H9 (cell line): Measurements from ENCODE around the gene TADA2B. TPM values are rescaled to one million over a fixed set of nuclear protein-coding genes. Genes with fewer than 3 reads are reported as not detected.

ENCODE experiments used
- DNase-seq: peaks from one replicate; pipeline ENCODE4 v3.0.0-alpha.2; 2017
- H2AFZ ChIP-seq: one replicate; pipeline ENCODE4 v1.6.1; 2013; ENCODE audit warnings: mild to moderate bottlenecking, low read length, control low read depth, moderate library complexity
- H2AK5ac ChIP-seq: 2 replicates; pipeline ENCODE4 v1.6.1; 2013; ENCODE audit warnings: low read length, control low read depth, mixed read lengths; ENCODE audit not compliant: insufficient read length
- H2BK120ac ChIP-seq: one replicate; pipeline ENCODE4 v1.6.1; 2013; ENCODE audit warnings: low read depth, mild to moderate bottlenecking, low read length, control low read depth, inconsistent platforms; ENCODE audit not compliant: poor library complexity, severe bottlenecking
- H2BK12ac ChIP-seq: 2 replicates; pipeline ENCODE4 v1.6.1; 2013; ENCODE audit warnings: low read length, control low read depth, mixed read lengths, low read depth; ENCODE audit not compliant: insufficient read length
- H2BK15ac ChIP-seq: 2 replicates; pipeline ENCODE4 v1.6.1; 2013; ENCODE audit warnings: low read depth, low read length, control low read depth
- H2BK20ac ChIP-seq: one replicate; pipeline ENCODE4 v1.6.1; 2013; ENCODE audit warnings: low read depth, mild to moderate bottlenecking, low read length, control low read depth, inconsistent platforms; ENCODE audit not compliant: poor library complexity, severe bottlenecking
- H2BK5ac ChIP-seq: 2 replicates; pipeline ENCODE4 v1.6.1; 2013; ENCODE audit warnings: low read length, control low read depth, mixed read lengths; ENCODE audit not compliant: insufficient read length
- H3K14ac ChIP-seq: 2 replicates; pipeline ENCODE4 v1.6.1; 2013; ENCODE audit warnings: low read length, control low read depth; ENCODE audit not compliant: insufficient read depth
- H3K18ac ChIP-seq: 2 replicates; pipeline ENCODE4 v1.6.1; 2013; ENCODE audit warnings: low read depth, mild to moderate bottlenecking, mixed read lengths, low read length, control low read depth; ENCODE audit not compliant: insufficient read length
- H3K23ac ChIP-seq: 2 replicates; pipeline ENCODE4 v1.6.1; 2013; ENCODE audit warnings: low read length, control low read depth, mixed read lengths, low read depth; ENCODE audit not compliant: insufficient read length
- H3K23me2 ChIP-seq: 2 replicates; pipeline ENCODE4 v1.6.1; 2013; ENCODE audit warnings: low read depth, mild to moderate bottlenecking, mixed read lengths, low read length, control low read depth; ENCODE audit not compliant: insufficient read length, poor library complexity, severe bottlenecking
- H3K27ac ChIP-seq: 2 replicates; pipeline ENCODE4 v1.5.1; 2013; ENCODE audit warnings: low read length, control low read depth, mixed read lengths, low read depth; ENCODE audit not compliant: insufficient read length
- H3K27me3 ChIP-seq: 2 replicates; pipeline ENCODE4 v1.6.1; 2013; ENCODE audit warnings: low read length, control low read depth, inconsistent platforms; ENCODE audit not compliant: insufficient read depth
- H3K4ac ChIP-seq: 2 replicates; pipeline ENCODE4 v1.6.1; 2013; ENCODE audit warnings: low read depth, mild to moderate bottlenecking, control low read depth, inconsistent platforms, low read length, moderate library complexity
- H3K4me1 ChIP-seq: 2 replicates; pipeline ENCODE4 v1.6.1; 2013; ENCODE audit warnings: low read length, control low read depth, inconsistent platforms; ENCODE audit not compliant: insufficient read depth
- H3K4me2 ChIP-seq: 2 replicates; pipeline ENCODE4 v1.6.1; 2013; ENCODE audit warnings: low read length, control low read depth, mixed read lengths; ENCODE audit not compliant: insufficient read length, insufficient read depth
- H3K56ac ChIP-seq: 2 replicates; pipeline ENCODE4 v1.6.1; 2013; ENCODE audit warnings: low read depth, mild to moderate bottlenecking, mixed read lengths, low read length, control low read depth; ENCODE audit not compliant: insufficient read length
- H3K79me1 ChIP-seq: 2 replicates; pipeline ENCODE4 v1.6.1; 2013; ENCODE audit warnings: low read depth, mild to moderate bottlenecking, moderate library complexity, low read length, control low read depth, inconsistent platforms; ENCODE audit not compliant: insufficient read depth, poor library complexity, severe bottlenecking
- H3K79me2 ChIP-seq: 2 replicates; pipeline ENCODE4 v1.6.1; 2013; ENCODE audit warnings: low read length, control low read depth, inconsistent platforms; ENCODE audit not compliant: insufficient read depth
- H3K9ac ChIP-seq: 2 replicates; pipeline ENCODE4 v1.6.1; 2013; ENCODE audit warnings: low read length, control low read depth, mixed read lengths; ENCODE audit not compliant: insufficient read length; ENCODE audit errors: extremely low read depth
- H3K9me3 ChIP-seq: one replicate; pipeline ENCODE4 v1.6.1; 2013; ENCODE audit warnings: low read depth, low read length, inconsistent platforms; ENCODE audit not compliant: control insufficient read depth
- H3T11ph ChIP-seq: one replicate; pipeline ENCODE4 v1.6.1; 2013; ENCODE audit warnings: mild to moderate bottlenecking, low read length, control low read depth, inconsistent platforms
- H4K20me1 ChIP-seq: one replicate; pipeline ENCODE4 v1.6.1; 2013; ENCODE audit not compliant: control insufficient read depth, insufficient read length, insufficient read depth
- H4K5ac ChIP-seq: 2 replicates; pipeline ENCODE4 v1.6.1; 2013; ENCODE audit warnings: low read depth, mild to moderate bottlenecking, mixed read lengths, low read length, control low read depth; ENCODE audit not compliant: insufficient read length
- H4K8ac ChIP-seq: replicated peaks from 2 replicates; pipeline ENCODE4 v1.6.1; 2013; ENCODE audit warnings: low read length, control low read depth, mixed read lengths, low read depth; ENCODE audit not compliant: insufficient read length
- H4K91ac ChIP-seq: 2 replicates; pipeline ENCODE4 v1.6.1; 2013; ENCODE audit warnings: low read depth, mild to moderate bottlenecking, moderate library complexity, mixed read lengths, low read length, control low read depth; ENCODE audit not compliant: insufficient read length
- H3K27ac Mint-ChIP-seq, 3 experiments: 2 replicates in 2 of 3; 3 replicates in 1 of 3; pipeline ENCODE4 v1.8.0; 2020 to 2021; ENCODE audit warnings: mixed read lengths in 3 of 3, mild to moderate bottlenecking in 1 of 3, moderate library complexity in 1 of 3
- H3K27me3 Mint-ChIP-seq: 2 replicates; pipeline ENCODE4 v1.8.0; 2021; ENCODE audit warnings: low read depth, mild to moderate bottlenecking, moderate library complexity, mixed read lengths
- H3K36me3 Mint-ChIP-seq, 3 experiments: 2 replicates in 2 of 3; 3 replicates in 1 of 3; pipeline ENCODE4 v1.8.0; 2020 to 2021; ENCODE audit warnings: low read depth in 3 of 3, mixed read lengths in 3 of 3; ENCODE audit not compliant: insufficient read depth in 1 of 3
- H3K4me1 Mint-ChIP-seq, 2 experiments: 2 replicates each; pipeline ENCODE4 v1.8.0; 2020; ENCODE audit warnings: mixed read lengths in 2 of 2
- H3K4me3 Mint-ChIP-seq, 2 experiments: 2 replicates in 1 of 2; 3 replicates in 1 of 2; pipeline ENCODE4 v1.8.0; 2020 to 2021; ENCODE audit warnings: mild to moderate bottlenecking in 2 of 2, mixed read lengths in 2 of 2, moderate library complexity in 1 of 2
- H3K9me3 Mint-ChIP-seq, 2 experiments: 2 replicates in 1 of 2; 3 replicates in 1 of 2; pipeline ENCODE4 v1.8.0; 2020; ENCODE audit warnings: mild to moderate bottlenecking in 2 of 2, mixed read lengths in 2 of 2, moderate library complexity in 1 of 2
- WGBS: extraction: QIAGEN DNeasy Blood & Tissue Kit; methylation state at CpG from one replicate; pipeline ENCODE4 v1.1.7; 2013; ENCODE audit warnings: missing lambda C conversion rate, low lambda C conversion rate, mixed read lengths; ENCODE audit not compliant: insufficient read length; ENCODE audit errors: extremely low coverage; 5-methylcytosine and 5-hydroxymethylcytosine counted together
- total RNA-seq: library from RNA; stranded (reverse); gene quantifications from 2 replicates; pipeline ENCODE4 v1.2.1, GENCODE V29; 2021
- TF ChIP-seq, protein P1 (sequence below): fragments of 200-600 bp; sonication (generic); conservative IDR thresholded peaks from 3 replicates; pipeline ENCODE4 v1.8.0; 2021; ENCODE audit warnings: antibody characterized with exemption, mild to moderate bottlenecking

The TADA2B gene
- total RNA-seq, 1 experiment from 2014 or later = 14.0 TPM

DNA sequence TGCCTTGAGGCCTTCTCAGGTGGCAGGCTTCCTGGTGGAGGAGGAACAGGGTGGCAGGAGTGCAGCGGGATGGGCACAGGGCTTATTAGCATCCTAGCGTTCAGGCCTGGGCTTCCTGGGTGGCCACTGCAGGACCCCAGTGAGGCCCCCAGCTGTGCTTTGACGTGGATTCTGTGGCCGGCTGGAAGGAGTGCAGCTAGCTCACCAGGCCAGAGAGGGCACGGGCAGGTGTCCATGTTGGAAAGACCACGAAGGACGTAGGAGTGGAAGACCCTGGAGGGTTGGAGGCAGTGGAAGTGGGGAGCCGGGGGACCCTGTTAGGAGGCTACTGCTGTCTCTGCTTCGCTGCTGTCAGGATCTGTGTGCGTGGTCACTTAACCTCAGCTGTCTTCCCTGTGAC lies 13.3 kb upstream of the TADA2B start:
- Histone ChIP-seq H3T11ph (no peak overlapping the region), H4K91ac (no peak overlapping the region), H3K56ac (no peak overlapping the region), H2BK120ac (no peak overlapping the region), H3K27me3 (no peaks in the 10 kb centered on the region), H2AK5ac (no peak overlapping the region), H4K8ac (no peak overlapping the region), H2BK12ac (no peak overlapping the region), H3K9ac (no peak overlapping the region), H3K14ac (no peak overlapping the region), H2BK5ac (no peak overlapping the region), H3K27ac (no peak overlapping the region), H4K5ac (no peak overlapping the region), H2BK15ac (no peak overlapping the region), H3K23me2 (no peaks in the 10 kb centered on the region), H3K4ac (no peak overlapping the region), H3K4me2 (no peak overlapping the region), H3K23ac (no peak overlapping the region), H2BK20ac (no peak overlapping the region), H3K18ac (no peak overlapping the region), H3K9me3 (no peaks in the 10 kb centered on the region), H4K20me1 (no peaks in the 10 kb centered on the region), H2AFZ (no peak overlapping the region), H3K79me1 (no peaks in the 10 kb centered on the region), H3K79me2 (no peaks in the 10 kb centered on the region), H3K4me1 (no peaks in the 10 kb centered on the region; the same call in 1 of the 2 replicates)
- Mint-ChIP-seq H3K27me3 (no peaks in the 10 kb centered on the region), H3K4me1 (peaks cover 2 to 5% of the 10 kb centered on the region in 2 experiments; a peak in 2 of 4 replicates), H3K36me3 (peaks cover 28 to 58% (median 56%) of the 10 kb centered on the region in 3 experiments; a peak in 6 of 7 replicates), H3K9me3 (no peaks in the 10 kb centered on the region; a peak in 1 of 5 replicates), H3K27ac (peak overlapping the region in 1 of 3 experiments; percentile 74; a peak in 1 of 7 replicates), H3K4me3 (no peak overlapping the region)
- no peak for DNase-seq
- TF ChIP-seq, protein P1, sequence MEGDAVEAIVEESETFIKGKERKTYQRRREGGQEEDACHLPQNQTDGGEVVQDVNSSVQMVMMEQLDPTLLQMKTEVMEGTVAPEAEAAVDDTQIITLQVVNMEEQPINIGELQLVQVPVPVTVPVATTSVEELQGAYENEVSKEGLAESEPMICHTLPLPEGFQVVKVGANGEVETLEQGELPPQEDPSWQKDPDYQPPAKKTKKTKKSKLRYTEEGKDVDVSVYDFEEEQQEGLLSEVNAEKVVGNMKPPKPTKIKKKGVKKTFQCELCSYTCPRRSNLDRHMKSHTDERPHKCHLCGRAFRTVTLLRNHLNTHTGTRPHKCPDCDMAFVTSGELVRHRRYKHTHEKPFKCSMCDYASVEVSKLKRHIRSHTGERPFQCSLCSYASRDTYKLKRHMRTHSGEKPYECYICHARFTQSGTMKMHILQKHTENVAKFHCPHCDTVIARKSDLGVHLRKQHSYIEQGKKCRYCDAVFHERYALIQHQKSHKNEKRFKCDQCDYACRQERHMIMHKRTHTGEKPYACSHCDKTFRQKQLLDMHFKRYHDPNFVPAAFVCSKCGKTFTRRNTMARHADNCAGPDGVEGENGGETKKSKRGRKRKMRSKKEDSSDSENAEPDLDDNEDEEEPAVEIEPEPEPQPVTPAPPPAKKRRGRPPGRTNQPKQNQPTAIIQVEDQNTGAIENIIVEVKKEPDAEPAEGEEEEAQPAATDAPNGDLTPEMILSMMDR = no peak
- no CpG with 5 or more reads among the region's 10 CpGs for WGBS
